Motor neuron (in vitro differentiated cells): Measurements from ENCODE around the gene MTCH1. TPM values are rescaled to one million over a fixed set of nuclear protein-coding genes. Genes with fewer than 3 reads are reported as not detected.
"Not testable (repeated sequence)": the region's sequence is repeated elsewhere in the genome, so short reads cannot be mapped to it uniquely, and the experiment has no call there.

Experiments
- ATAC-seq, 8 experiments: fragments of 200-7000 bp; cut with Tn5 transposase; replicated peaks in 6 of 8; 2 replicates each; pipeline ENCODE4 v1.8.0; 2021; ENCODE audit warnings: mild to moderate bottlenecking in 8 of 8, moderate library complexity in 8 of 8
- H3K27ac ChIP-seq, 2 donors: fragments of 250-450 bp; sonication (Bioruptor Pico); 2 replicates each; pipeline ENCODE4 v1.9.0; 2021; ENCODE audit warnings: antibody characterized with exemption in 2 of 2, mild to moderate bottlenecking in 2 of 2, moderate library complexity in 1 of 2
- H3K4me1 ChIP-seq, 2 donors: fragments of 250-450 bp; sonication (Bioruptor Pico); replicated peaks in 1 of 2; 2 replicates each; pipeline ENCODE4 v1.6.1; 2021; ENCODE audit warnings: antibody characterized with exemption in 2 of 2, mild to moderate bottlenecking in 2 of 2, moderate library complexity in 1 of 2
- H3K4me3 ChIP-seq, 5 donors: fragments of 250-450 bp; sonication (Bioruptor Pico); 2 replicates each; pipeline ENCODE4 v1.9.0; 2021; ENCODE audit warnings: antibody characterized with exemption in 5 of 5, mild to moderate bottlenecking in 5 of 5, moderate library complexity in 4 of 5
- WGBS, 10 experiments: fragments of 450-650 bp; shearing (Covaris generic); methylation state at CpG; one replicate each; pipeline ENCODE4 v1.0.0; 2022; 5-methylcytosine and 5-hydroxymethylcytosine counted together
- in situ Hi-C, 9 experiments: fragments of 400-800 bp; cut with MboI; loops; one replicate each; pipeline ENCODE4 v1.15.0; 2021; ENCODE audit warnings: low sequenced_read_pairs in 9 of 9, low pct_unique_long_range_greater_than_20kb in 2 of 9; ENCODE audit not compliant: unreplicated experiment in 9 of 9
- total RNA-seq, 8 experiments: library from RNA; unstranded; fragments of 300-600 nt; gene quantifications; 2 replicates each; pipeline versions ENCODE4 v1.2.3 to v1.2.4, GENCODE V29; 2022

The MTCH1 gene
- total RNA-seq, 8 experiments from 2014 or later: 84.8 to 271 (median 119) TPM

- Histone ChIP-seq H3K4me3 (no peak overlapping the region), H3K4me1 (peaks cover 18 to 20% of the 10 kb centered on the region in 2 donors), H3K27ac (no peak overlapping the region)
- in situ Hi-C loops: loop anchor here in 5 of 9 experiments (25.0 kb wide), 2 partner anchors 112 to 237 kb away; partner anchors contain the start of gene C6orf89 (in 4 of the 5)
- 76 to 92% methylated on average over 2 to 4 of the region's 4 CpGs; no CpG with 5 or more reads in 8 of the 10 experiments for WGBS, 10 experiments
- ATAC-seq: no peak
Observed at GRCh38 chr6:36999751-37000125, 13.7 kb upstream of the MTCH1 start.

GRCh38 chr6:36999061-36999750, 13.2 kb upstream of the MTCH1 start:
- ATAC-seq: peak in 5 of 8 experiments; percentile 78 to 92 (median 86)
- WGBS, 10 experiments: 74 to 100% (median 92%) methylated on average over 1 to 7 of the region's 15 CpGs; no CpG with 5 or more reads in 6 of the 10 experiments
- Histone ChIP-seq H3K4me1 (peaks cover 18 to 20% of the 10 kb centered on the region in 2 donors), H3K27ac (peak overlapping the region in 1 of 2 donors; percentile 10), H3K4me3 (no peak overlapping the region)
- in situ Hi-C loops: loop anchor here in 1 of 9 experiments (25.0 kb wide), 1 partner anchor 112 kb away; the partner anchor contains the start of gene C6orf89

GRCh38 chr6:36998723-36999038, 12.7 kb upstream of the MTCH1 start:
- Histone ChIP-seq H3K4me3 (no peak overlapping the region), H3K4me1 (peaks cover 18 to 20% of the 10 kb centered on the region in 2 donors), H3K27ac (peak overlapping the region in 1 of 2 donors; percentile 10)
- WGBS, 10 experiments: 54 to 96% (median 94%) methylated on average over 4 to 5 of the region's 8 CpGs; no CpG with 5 or more reads in 6 of the 10 experiments
- in situ Hi-C loops: loop anchor here in 1 of 9 experiments (25.0 kb wide), 1 partner anchor 111 kb away; the partner anchor contains the start of gene C6orf89
- peak in 3 of 8 experiments; percentile 6 to 14 (median 8) for ATAC-seq

- in situ Hi-C loops: loop anchor here in 1 of 9 experiments (25.0 kb wide), 1 partner anchor 111 kb away; the partner anchor contains the start of gene C6orf89
- peak in 4 of 8 experiments; percentile 5 to 62 (median 19) for ATAC-seq
- no peak overlapping the region for H3K27ac ChIP-seq
- 14 to 92% (median 73%) methylated on average over 1 to 12 of the region's 18 CpGs; no CpG with 5 or more reads in 1 of the 10 experiments for WGBS, 10 experiments
- H3K4me1 ChIP-seq: peaks cover 18 to 20% of the 10 kb centered on the region in 2 donors
- H3K4me3 ChIP-seq: no peak overlapping the region
Observed at GRCh38 chr6:36997811-36998722, 12.1 kb upstream of the MTCH1 start.

GRCh38 chr6:36990401-36990800, 4.4 kb upstream of the MTCH1 start:
- not testable (repeated sequence) for ATAC-seq, H3K4me1 ChIP-seq, H3K4me3 ChIP-seq, H3K27ac ChIP-seq
- WGBS, 10 experiments: 20 to 100% (median 77%) methylated on average over 1 to 2 of the region's 2 CpGs; no CpG with 5 or more reads in 6 of the 10 experiments
- in situ Hi-C loops: loop anchor here in 1 of 9 experiments (25.0 kb wide), 1 partner anchor 103 kb away; the partner anchor contains the start of gene C6orf89

- Histone ChIP-seq H3K27ac (no peak overlapping the region), H3K4me1 (peaks cover 10 to 11% of the 10 kb centered on the region in 2 donors), H3K4me3 (no peak overlapping the region)
- in situ Hi-C loops: loop anchor here in 1 of 9 experiments (25.0 kb wide), 1 partner anchor 102 kb away; the partner anchor contains the start of gene C6orf89
- 38 to 100% (median 81%) methylated on average over 1 to 6 of the region's 6 CpGs; no CpG with 5 or more reads in 3 of the 10 experiments for WGBS, 10 experiments
- no peak for ATAC-seq
Observed at GRCh38 chr6:36989264-36989663, 3.3 kb upstream of the MTCH1 start.

GRCh38 chr6:36986704-36987047, 680 bp upstream of the MTCH1 start:
- peak in 1 of 8 experiments; percentile 12 for ATAC-seq
- Histone ChIP-seq H3K4me3 (peak overlapping the region; percentile 85 to 96 (median 88)), H3K4me1 (peaks cover 12% of the 10 kb centered on the region in 2 donors), H3K27ac (peak overlapping the region; percentile 94 to 98)
- WGBS, 10 experiments: 0 to 8% (median 0%) methylated on average over 1 to 6 of the region's 8 CpGs; no CpG with 5 or more reads in 3 of the 10 experiments
- in situ Hi-C loops: loop anchor here in 1 of 9 experiments (25.0 kb wide), 1 partner anchor 99 kb away; the partner anchor contains the start of gene C6orf89

GRCh38 chr6:36985417-36985807, 584 bp downstream of the MTCH1 start:
- WGBS, 10 experiments: 0% methylated on average over 3 to 5 of the region's 15 CpGs; no CpG with 5 or more reads in 8 of the 10 experiments
- H3K27ac ChIP-seq: peak overlapping the region; percentile 94 to 98
- H3K4me1 ChIP-seq: peaks cover 12% of the 10 kb centered on the region in 2 donors
- no peak for ATAC-seq
- peak overlapping the region; percentile 85 to 96 (median 88) for H3K4me3 ChIP-seq
- in situ Hi-C loops: loop anchor here in 1 of 9 experiments (25.0 kb wide), 1 partner anchor 98 kb away; the partner anchor contains the start of gene C6orf89

- in situ Hi-C loops: loop anchor here in 1 of 9 experiments (25.0 kb wide), 1 partner anchor 97 kb away; the partner anchor contains the start of gene C6orf89
- Histone ChIP-seq H3K4me1 (peaks cover 12% of the 10 kb centered on the region in 2 donors), H3K4me3 (peak overlapping the region; percentile 85 to 96 (median 88)), H3K27ac (peak overlapping the region; percentile 94 to 98)
- ATAC-seq: peak in 6 of 8 experiments; percentile 3 to 49 (median 39)
- 0 to 30% (median 22%) methylated on average over 1 to 4 of the region's 19 CpGs; no CpG with 5 or more reads in 4 of the 10 experiments for WGBS, 10 experiments
Observed at GRCh38 chr6:36984581-36985416, 1.2 kb downstream of the MTCH1 start.

GRCh38 chr6:36983538-36983937, 2.5 kb downstream of the MTCH1 start:
- ATAC-seq: no peak
- 83 to 100% (median 84%) methylated on average over 2 to 3 of the region's 3 CpGs; no CpG with 5 or more reads in 2 of the 10 experiments for WGBS, 10 experiments
- no peak overlapping the region for H3K4me3 ChIP-seq
- no peak overlapping the region for H3K27ac ChIP-seq
- peaks cover 12 to 19% of the 10 kb centered on the region in 2 donors for H3K4me1 ChIP-seq
- in situ Hi-C loops: loop anchor here in 1 of 9 experiments (25.0 kb wide), 1 partner anchor 96 kb away; the partner anchor contains the start of gene C6orf89

- in situ Hi-C loops: loop anchor here in 1 of 9 experiments (25.0 kb wide), 1 partner anchor 94 kb away; the partner anchor contains the start of gene C6orf89
- Histone ChIP-seq H3K27ac (no peak overlapping the region), H3K4me3 (no peak overlapping the region), H3K4me1 (peaks cover 7 to 14% of the 10 kb centered on the region in 2 donors)
- 20 to 100% (median 77%) methylated on average over 1 to 8 of the region's 14 CpGs; no CpG with 5 or more reads in 2 of the 10 experiments for WGBS, 10 experiments
- ATAC-seq: no peak
Observed at GRCh38 chr6:36980876-36981619, 4.9 kb downstream of the MTCH1 start.
